Activated CD8-positive, alpha-beta memory T cell treated with anti-CD3 and anti-CD28 coated beads, Interleukin-2, amount 50 U/mL, for 24 hours (primary cell): ENCODE data around the gene PATJ.
"Not testable (repeated sequence)": the region's sequence is repeated elsewhere in the genome, so short reads cannot be mapped to it uniquely, and the experiment has no call there.

ENCODE experiments used
- DNase-seq: peaks from one replicate; pipeline ENCODE4 v3.0.0-alpha.2; 2020; ENCODE audit errors: extremely low read depth

PATJ gene

GRCh38 chr1:62210960-62211359, 468.7 kb downstream of the PATJ start:
- no peak for DNase-seq

- DNase-seq: no peak
These were observed 470.1 kb downstream of the PATJ start for GRCh38 chr1:62212411-62212810.

DNA sequence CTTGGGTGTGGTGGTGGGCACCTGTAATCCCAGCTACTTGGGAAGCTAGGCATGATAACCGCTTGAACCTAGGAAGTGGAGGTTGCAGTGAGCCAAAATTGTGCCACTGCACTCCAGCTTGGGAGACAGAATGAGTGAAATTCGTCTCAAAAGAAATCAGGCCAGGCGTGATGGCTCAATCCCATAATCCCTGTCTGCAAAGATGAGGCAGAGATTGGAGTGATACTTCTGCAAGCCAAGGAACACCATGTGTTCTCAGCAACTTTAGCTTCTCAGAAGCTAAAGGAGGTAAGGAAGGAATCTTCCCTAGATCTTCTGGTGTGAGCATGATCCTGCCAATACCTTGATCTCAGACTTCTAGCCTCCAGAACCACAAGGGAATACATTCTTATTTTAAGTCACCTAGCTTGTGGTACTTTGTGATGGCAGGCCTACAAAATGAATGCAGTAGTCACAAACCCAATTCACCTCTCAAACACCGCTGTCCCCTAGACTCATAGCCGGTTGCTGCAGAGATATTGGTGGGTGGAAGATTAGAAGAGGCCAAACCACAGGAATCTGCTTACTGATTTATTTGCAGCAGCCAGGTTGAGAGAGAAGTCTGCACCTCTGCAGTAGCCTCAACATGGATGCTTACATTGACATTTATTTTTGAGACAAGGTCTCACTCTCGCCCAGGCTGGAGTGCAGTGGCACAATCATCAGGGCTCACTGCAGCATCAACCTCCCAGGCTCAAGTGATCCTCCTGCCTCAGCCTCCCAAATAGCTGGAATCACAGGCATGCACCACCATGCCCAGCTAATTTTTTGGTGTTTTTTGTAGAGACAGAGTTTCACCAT, 471.0 kb downstream of the PATJ start:
- no peak for DNase-seq

GRCh38 chr1:62218604-62219003, 476.3 kb downstream of the PATJ start:
- DNase-seq: no peak

DNA sequence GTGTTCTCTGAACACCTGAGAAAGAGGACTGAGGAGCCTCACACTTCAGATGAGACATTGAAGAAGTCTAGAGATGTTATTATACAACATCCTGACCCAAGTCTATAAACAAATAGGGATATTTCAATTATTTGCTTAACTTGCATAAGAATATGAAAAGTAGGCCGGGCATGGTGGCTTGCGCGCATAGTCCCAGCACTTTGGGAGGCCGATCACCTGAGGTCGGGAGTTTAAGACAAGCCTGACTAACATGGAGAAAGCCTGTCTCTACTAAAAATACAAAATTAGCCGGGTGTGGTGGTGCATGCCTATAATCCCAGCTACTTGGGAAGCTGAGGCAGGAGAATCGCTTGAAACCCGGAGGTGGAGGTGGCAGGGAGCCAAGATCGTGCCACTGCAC, 478.2 kb downstream of the PATJ start:
- not testable (repeated sequence) for DNase-seq

DNA sequence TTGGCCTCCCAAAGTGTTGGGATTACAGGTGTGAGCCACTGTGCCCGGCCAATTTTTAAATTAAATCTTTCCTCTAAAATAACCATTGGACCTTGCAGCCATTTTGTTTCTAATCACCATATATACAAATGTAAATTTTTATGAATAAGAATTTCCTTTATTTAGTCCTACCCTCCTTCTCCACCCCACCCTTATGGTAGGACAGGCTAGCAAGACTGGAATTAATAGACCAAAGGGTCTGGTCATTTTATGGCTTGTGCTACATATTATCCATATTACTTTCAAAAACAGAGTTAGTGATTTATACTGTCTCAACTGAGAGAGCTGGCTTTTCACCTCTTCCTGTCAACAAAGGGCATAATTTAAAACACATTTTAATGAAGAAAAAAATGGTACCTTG, 478.9 kb downstream of the PATJ start:
- no peak for DNase-seq

DNA sequence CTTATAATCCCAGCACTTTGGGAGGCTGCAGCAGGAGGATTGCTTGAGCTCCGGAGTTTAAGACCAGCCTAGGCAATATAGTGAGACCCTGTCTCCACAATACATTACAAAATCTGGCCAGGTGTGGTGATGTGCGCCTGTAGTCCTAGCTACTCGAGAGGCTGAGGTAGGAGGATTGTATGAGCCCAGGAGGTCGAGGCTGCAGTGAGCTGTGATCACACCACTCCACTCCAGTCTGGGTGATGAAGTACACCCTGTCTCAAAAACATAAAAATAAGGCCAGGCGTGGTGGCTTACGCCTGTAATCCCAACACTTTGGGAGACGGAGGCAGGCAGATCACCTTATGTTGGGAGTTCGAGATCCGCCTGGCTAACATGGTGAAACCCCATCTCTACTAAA, 480.0 kb downstream of the PATJ start:
- DNase-seq: no peak

GRCh38 chr1:62224182-62224581, 481.9 kb downstream of the PATJ start:
- DNase-seq: no peak

DNA sequence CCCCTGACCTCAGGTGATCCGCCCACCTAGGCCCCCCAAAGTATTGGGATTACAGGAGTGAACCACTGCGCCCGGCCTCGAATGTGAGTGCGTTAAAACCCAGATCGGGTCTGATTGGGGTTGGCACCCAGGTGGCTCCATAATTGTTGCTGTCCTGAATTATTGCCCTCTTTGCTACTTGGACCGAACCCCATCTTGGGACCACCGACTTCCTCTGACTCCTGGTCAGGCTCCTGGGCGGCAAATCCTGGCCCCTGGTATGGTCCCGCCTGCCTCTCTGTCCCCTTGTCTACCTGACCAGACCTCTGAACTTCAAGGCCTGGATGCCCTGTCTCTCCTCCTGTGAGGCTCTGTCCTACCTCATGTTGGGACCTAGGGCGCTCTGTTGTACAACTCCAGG, 485.2 kb downstream of the PATJ start:
- DNase-seq: no peak
